Subcutaneous adipose tissue (tissue), 4 donors: ENCODE results near the gene GADD45A. TPM values are rescaled to one million over a fixed set of nuclear protein-coding genes. Genes with fewer than 3 reads are reported as not detected.

ENCODE experiments used
- total RNA-seq, 4 donors: library from RNA; depleted of rRNA; stranded (reverse); fragments of >200 nt; gene quantifications; one replicate each; pipeline ENCODE4 v1.1.0, GENCODE V29; 2016
- TF ChIP-seq, protein P1 (sequence below): fragments of 450-650 bp; IDR thresholded peaks from one replicate; pipeline ENCODE4 v1.5.1; 2016; ENCODE audit warnings: low read depth, mild to moderate bottlenecking, control low read depth, antibody characterized with exemption, moderate library complexity

GADD45A gene
- total RNA-seq, 4 donors from 2014 or later, result 45.9 to 85.5 (median 66.8) TPM

DNA sequence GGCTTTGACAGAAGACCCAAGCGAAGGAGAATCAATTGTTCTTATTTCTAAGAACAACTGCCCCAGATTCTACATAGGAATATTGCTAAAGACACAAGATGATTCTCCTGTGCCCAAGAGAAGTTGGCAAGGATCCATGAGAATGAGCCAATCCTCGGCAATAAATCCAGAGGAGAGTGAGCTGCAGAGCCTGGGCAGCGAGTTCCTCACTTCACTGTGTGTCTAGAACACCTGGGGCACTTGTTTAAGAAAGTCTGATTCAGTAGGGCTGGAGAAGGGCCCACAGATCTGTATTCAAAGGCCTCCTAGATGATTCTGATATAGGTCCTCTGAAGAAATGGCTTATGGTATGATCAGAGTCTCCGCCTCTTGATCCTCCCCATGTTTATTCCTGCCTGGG lies 31.8 kb downstream of the GADD45A start:
- TF ChIP-seq, protein P1, sequence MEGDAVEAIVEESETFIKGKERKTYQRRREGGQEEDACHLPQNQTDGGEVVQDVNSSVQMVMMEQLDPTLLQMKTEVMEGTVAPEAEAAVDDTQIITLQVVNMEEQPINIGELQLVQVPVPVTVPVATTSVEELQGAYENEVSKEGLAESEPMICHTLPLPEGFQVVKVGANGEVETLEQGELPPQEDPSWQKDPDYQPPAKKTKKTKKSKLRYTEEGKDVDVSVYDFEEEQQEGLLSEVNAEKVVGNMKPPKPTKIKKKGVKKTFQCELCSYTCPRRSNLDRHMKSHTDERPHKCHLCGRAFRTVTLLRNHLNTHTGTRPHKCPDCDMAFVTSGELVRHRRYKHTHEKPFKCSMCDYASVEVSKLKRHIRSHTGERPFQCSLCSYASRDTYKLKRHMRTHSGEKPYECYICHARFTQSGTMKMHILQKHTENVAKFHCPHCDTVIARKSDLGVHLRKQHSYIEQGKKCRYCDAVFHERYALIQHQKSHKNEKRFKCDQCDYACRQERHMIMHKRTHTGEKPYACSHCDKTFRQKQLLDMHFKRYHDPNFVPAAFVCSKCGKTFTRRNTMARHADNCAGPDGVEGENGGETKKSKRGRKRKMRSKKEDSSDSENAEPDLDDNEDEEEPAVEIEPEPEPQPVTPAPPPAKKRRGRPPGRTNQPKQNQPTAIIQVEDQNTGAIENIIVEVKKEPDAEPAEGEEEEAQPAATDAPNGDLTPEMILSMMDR, result no peak

DNA sequence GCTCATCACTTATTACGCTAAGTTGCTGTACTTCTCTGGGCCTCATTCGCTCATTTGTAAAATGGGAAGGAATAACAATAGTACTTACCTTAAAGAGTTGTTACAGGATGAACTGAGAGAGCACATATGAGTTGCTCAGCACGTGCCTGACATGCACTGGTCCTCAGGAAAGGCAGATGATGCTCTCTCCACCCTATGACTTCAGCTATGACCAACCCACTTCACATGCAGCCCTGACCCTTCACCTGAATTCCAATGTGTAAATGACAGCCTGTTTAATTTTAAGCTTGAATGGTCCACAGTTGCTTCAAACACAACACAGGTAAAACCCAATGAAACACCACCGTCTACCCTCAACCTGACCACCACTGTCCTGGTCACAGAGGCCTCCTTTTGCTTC lies 32.9 kb downstream of the GADD45A start:
- TF ChIP-seq, protein P1, result no peak

DNA sequence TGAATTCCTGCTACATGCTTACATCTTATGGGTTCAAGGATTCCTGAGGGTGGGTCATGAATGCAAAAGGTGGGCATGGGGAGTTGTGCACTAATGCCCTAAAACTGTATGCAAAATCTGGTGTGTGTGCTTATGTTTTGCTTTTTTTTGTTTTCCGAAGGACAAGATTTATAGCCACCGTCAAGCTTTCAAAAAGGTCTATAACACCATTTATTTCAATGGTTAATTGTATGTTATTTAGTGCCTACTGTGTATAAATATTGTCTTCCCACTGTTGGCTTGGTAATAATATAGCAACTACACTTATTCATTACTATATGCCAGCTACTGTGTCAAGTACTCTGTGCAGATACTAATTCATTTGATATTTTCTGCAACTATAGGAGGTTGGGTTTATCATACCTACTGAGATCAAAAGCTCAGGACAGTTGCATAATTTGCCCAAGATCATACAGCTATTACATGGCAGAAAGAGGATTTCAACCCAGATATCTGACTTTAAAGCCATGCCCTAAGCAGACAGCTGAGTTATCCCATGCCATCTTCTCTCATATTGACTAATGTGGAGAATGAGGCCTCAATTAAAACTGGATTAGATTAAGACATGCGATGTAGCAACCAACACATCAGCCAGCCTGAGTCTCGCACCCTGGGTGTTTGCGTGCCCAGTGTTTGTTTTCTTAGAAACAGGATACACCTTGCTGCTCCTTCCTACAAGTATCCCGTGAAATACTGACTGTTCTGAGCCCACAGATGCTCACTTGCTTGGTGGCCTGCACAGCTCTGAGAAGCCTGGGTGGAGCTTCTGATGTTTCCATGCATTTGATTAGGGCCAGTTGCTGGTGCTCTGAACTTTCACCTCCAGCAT lies 34.6 kb downstream of the GADD45A start:
- TF ChIP-seq, protein P1, result no peak

DNA sequence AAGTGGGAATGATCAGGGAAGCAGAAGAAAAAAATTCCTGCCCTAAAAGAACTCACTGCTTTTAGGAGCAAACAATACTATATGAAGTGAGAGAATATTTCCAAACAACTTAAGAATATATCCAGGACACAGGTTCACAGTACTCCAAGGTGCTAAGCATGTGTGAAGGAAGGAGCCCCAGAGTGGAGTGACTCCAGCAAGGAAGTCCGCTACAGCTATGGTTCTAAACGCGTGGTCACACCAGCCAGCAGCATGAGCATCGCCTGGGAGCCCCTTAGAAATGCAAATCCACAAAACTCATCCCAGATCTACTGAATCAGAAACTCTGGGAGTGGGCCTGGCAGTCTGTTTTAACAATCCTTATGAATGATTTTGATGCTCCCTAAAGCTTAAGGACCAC lies 36.1 kb downstream of the GADD45A start:
- TF ChIP-seq, protein P1, result no peak

DNA sequence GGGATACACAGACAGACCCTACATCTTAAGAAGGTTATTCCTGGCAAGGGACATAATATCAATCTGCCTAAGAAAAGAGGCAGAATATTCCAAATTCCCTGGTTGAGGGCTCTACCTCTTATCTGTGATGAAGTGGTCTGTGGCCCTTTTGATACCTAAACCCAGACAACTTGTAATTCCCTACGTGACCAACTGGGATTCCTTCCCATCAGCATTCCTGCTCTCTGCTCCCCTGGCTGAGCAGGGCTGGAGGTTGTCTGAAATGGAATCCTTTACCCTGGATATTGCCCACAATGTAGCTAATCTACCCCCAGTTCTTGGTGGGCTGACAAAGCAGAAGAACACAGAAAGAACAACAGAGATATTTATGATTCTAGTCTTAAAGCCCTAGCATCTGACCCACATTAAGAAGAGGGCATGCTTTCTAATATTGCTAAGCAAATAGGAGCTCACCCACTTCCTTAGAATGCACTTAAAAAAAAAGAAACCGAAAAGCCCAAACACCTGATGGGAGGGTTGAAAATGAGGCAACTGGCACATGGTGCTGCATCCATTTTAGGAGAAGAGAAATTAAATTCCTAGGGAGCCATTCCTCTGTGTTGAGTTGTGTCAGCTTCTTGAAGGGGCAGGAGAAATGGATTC lies 36.8 kb downstream of the GADD45A start:
- TF ChIP-seq, protein P1, result no peak

DNA sequence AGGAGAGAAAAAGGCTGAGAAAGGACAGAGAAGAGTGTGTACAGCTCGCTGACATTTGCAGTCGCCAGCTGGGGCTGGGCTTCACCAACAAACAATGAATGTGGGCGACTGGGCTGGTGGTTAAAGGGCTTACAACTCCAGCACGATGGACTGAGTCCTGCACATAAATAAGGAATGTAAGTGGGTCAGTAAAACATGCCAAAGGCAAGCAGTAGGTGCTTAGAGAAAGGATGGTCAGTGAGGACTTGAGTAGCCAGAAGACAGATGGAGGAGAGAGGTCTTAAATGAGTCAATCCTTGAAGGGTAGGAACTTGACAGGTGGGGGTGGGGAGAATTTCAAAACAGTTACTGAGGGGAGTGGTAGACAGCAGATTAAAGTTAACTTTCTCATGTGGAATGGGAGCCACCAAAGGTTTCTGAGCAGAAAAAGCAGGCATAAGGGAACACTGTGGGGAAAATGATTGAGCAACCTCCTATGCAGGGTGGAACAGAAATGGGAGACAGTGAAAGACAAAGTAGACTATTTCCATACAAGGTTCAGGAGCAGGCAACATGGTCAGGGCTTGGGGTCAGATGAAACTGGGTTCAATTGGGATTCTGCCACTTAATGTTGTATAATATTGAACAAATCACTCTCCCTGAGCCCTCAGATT lies 37.4 kb downstream of the GADD45A start:
- TF ChIP-seq, protein P1, result no peak

DNA sequence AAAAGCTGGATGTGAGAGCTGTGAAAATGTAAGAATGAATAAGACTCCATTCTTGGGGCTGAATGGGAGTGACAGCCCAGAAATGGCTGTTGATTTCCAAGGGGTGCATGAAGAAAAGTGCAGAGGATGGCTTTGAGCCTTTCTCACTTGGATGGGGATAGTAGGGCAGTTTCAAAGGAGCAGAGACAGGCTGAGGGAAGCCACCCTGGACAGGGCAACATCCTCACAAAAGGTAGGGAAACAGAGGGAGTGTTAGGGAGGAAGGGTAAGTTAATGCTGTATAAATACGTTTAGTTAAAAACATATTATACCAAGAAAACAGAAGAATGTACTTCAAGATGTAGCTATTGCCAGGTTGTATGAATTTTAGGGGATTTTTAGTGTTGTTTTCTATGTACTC lies 38.1 kb downstream of the GADD45A start:
- TF ChIP-seq, protein P1, result no peak
